ENCODE results near the gene ADRA2B. TPM values are rescaled to one million over a fixed set of nuclear protein-coding genes. Genes with fewer than 3 reads are reported as not detected.
A peak's percentile ranks its signal among the peaks of the same experiment; 100 is the strongest.

The ADRA2B gene
- total RNA-seq, 1 experiment from 2014 or later = 4.7 TPM

DNA sequence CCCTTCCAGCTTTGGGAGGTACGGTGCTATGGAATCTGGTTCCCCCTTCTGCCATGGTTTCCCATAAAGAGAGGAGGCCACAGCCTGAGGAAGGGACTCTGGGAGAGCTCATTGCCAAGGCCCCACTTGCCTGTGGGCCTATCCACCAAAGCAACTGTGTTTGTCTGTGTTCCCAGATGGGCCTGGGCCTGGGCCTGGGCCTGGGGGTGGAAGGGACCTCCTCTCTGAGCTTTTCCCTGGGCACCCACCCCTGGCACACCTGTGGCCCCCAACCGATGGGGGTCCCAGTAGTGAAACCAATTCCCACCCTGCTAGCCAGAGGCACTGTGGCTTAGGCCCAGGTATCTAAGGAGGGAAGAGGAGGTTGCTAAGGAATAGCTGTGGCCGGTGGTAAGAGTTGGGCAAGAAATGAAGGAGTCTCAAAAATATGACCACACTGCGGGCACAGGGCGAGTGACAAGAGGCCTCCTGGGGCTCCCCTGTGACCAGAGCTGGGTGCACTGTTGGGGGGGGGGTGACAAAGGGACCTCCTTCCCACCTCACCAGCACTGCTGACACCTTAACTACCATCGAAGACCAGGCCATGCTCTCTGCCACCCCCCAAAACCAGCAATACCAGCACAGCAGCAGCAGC, 33.8 kb upstream of the ADRA2B start (continued):
- no peak for TF ChIP-seq ZNF138 (CRISPR knock-in tag; conservative IDR thresholded peaks at IDR 0.05)
- no peak for TF ChIP-seq STAT6 (CRISPR knock-in tag; conservative IDR thresholded peaks at IDR 0.05; ENCODE audit: low read depth)
- TF ChIP-seq ZNF317 (CRISPR knock-in tag; IDR thresholded peaks at IDR 0.05; ENCODE audit: borderline replicate concordance, low read depth) = no peak
- no peak for TF ChIP-seq FOXK1 (CRISPR knock-in tag; IDR thresholded peaks at IDR 0.05)
- no peak for TF ChIP-seq ESRRA (CRISPR knock-in tag; IDR thresholded peaks at IDR 0.05; ENCODE audit: borderline replicate concordance)
- TF ChIP-seq HMGXB4 (CRISPR knock-in tag; IDR thresholded peaks at IDR 0.05) = no peak
- no peak for TF ChIP-seq ZBTB21 (CRISPR knock-in tag; IDR thresholded peaks at IDR 0.05; ENCODE audit: borderline replicate concordance)
- TF ChIP-seq ATF6 (CRISPR knock-in tag; IDR thresholded peaks at IDR 0.05) = no peak
- TF ChIP-seq ERG (CRISPR knock-in tag; IDR thresholded peaks at IDR 0.05) = no peak
- TF ChIP-seq GABPB1 (CRISPR knock-in tag; IDR thresholded peaks at IDR 0.05) = no peak

GRCh38 chr2:96148410-96149217, 32.2 kb upstream of the ADRA2B start:
- Mint-ChIP-seq H3K27me3 (ENCODE audit: low read depth) (peaks cover 35% of the 10 kb centered on the region), H3K27ac (peak overlapping the region; percentile 62; the same call in 1 of the 2 replicates), H3K4me1 (peaks cover 45% of the 10 kb centered on the region), H3K4me3 (peak overlapping the region; percentile 44), H3K9me3 (no peaks in the 10 kb centered on the region), H3K36me3 (no peaks in the 10 kb centered on the region)
- DNase-seq (ENCODE audit: low spot score) (peak; percentile 75), ATAC-seq (peak; percentile 64)
- ChIA-PET POLR2A (interaction anchor here (1.0 kb wide), 1 partner anchor 10 kb away, joined by 3 read pairs; the partner anchor contains the start of gene ASTL), CTCF (interaction anchor here (0.7 to 4.9 kb wide), 6 partner anchors 10 to 156 kb away, joined by 3 to 33 read pairs (median 10); partner anchors contain the start of gene ASTL)
- TF ChIP-seq ERG (CRISPR knock-in tag; IDR thresholded peaks at IDR 0.05) (no peak), CREB1 (CRISPR knock-in tag; IDR thresholded peaks at IDR 0.05) (0 out of 2 replicates have a peak, but pooled peaks have one; percentile 24), ATF6 (CRISPR knock-in tag; IDR thresholded peaks at IDR 0.05) (no peak), ZBTB21 (CRISPR knock-in tag; IDR thresholded peaks at IDR 0.05; ENCODE audit: borderline replicate concordance) (peak; percentile 87), USF2 (CRISPR knock-in tag; IDR thresholded peaks at IDR 0.05) (peak; percentile 52), ETV6 (CRISPR knock-in tag; IDR thresholded peaks at IDR 0.05) (0 out of 2 replicates have a peak, but pooled peaks have one; percentile 31), SP1 (CRISPR knock-in tag; conservative IDR thresholded peaks at IDR 0.05) (peak; percentile 50)
- TF ChIP-seq, protein P1, sequence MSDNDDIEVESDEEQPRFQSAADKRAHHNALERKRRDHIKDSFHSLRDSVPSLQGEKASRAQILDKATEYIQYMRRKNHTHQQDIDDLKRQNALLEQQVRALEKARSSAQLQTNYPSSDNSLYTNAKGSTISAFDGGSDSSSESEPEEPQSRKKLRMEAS (CRISPR knock-in tag; IDR thresholded peaks at IDR 0.05) = peak; percentile 59; the same call in 1 of the 2 replicates
- TF ChIP-seq, protein P2, sequence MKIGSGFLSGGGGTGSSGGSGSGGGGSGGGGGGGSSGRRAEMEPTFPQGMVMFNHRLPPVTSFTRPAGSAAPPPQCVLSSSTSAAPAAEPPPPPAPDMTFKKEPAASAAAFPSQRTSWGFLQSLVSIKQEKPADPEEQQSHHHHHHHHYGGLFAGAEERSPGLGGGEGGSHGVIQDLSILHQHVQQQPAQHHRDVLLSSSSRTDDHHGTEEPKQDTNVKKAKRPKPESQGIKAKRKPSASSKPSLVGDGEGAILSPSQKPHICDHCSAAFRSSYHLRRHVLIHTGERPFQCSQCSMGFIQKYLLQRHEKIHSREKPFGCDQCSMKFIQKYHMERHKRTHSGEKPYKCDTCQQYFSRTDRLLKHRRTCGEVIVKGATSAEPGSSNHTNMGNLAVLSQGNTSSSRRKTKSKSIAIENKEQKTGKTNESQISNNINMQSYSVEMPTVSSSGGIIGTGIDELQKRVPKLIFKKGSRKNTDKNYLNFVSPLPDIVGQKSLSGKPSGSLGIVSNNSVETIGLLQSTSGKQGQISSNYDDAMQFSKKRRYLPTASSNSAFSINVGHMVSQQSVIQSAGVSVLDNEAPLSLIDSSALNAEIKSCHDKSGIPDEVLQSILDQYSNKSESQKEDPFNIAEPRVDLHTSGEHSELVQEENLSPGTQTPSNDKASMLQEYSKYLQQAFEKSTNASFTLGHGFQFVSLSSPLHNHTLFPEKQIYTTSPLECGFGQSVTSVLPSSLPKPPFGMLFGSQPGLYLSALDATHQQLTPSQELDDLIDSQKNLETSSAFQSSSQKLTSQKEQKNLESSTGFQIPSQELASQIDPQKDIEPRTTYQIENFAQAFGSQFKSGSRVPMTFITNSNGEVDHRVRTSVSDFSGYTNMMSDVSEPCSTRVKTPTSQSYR (CRISPR knock-in tag; IDR thresholded peaks at IDR 0.05) = peak; percentile 70; the same call in 1 of the 2 replicates

Data from WTC11 (cell line).